Measurements from ENCODE around the gene NONO.
"Not testable (repeated sequence)": the region's sequence is repeated elsewhere in the genome, so short reads cannot be mapped to it uniquely, and the experiment has no call there.

Gene NONO

GRCh38 chrX:71283403-71284143 is at the start of gene NONO:
NONO (plus strand) TSS chrX:71283635; CDS start chrX:71290638, 7,003 bp downstream.
- peak; percentile 97 for DNase-seq

GRCh38 chrX:71235482-71235881 is 48.0 kb upstream of the NONO start:
- no peak for DNase-seq

- DNase-seq = no peak
Measured at GRCh38 chrX:71236836-71237235, 46.6 kb upstream of the NONO start.

- DNase-seq = no peak
Measured at GRCh38 chrX:71239781-71240180, 43.7 kb upstream of the NONO start.

GRCh38 chrX:71241301-71241700 is 42.1 kb upstream of the NONO start:
- no peak for DNase-seq

- DNase-seq = no peak
Measured at GRCh38 chrX:71244359-71245128, 38.9 kb upstream of the NONO start.

GRCh38 chrX:71245159-71245558 is 38.3 kb upstream of the NONO start:
- DNase-seq = no peak

- DNase-seq = no peak
Measured at GRCh38 chrX:71250841-71251240, 32.6 kb upstream of the NONO start.

GRCh38 chrX:71251466-71251973 is 31.9 kb upstream of the NONO start:
- DNase-seq = no peak

GRCh38 chrX:71252221-71252620 is 31.2 kb upstream of the NONO start:
- DNase-seq = no peak

- DNase-seq = no peak
Measured at GRCh38 chrX:71253253-71254091, 30.0 kb upstream of the NONO start.

GRCh38 chrX:71254092-71254963 is 29.1 kb upstream of the NONO start, which contains the start of gene ZMYM3:
ZMYM3 (minus strand) TSS chrX:71254140; CDS start chrX:71253255, 885 bp downstream.
- peak; percentile 82 for DNase-seq

GRCh38 chrX:71256051-71256450 is 27.4 kb upstream of the NONO start:
- DNase-seq = no peak

GRCh38 chrX:71256856-71257255 is 26.6 kb upstream of the NONO start:
- no peak for DNase-seq

GRCh38 chrX:71268624-71269023 is 14.8 kb upstream of the NONO start:
- DNase-seq = not testable (repeated sequence)

GRCh38 chrX:71269801-71270395 is 13.5 kb upstream of the NONO start:
- DNase-seq = no peak

GRCh38 chrX:71272313-71272712 is 11.1 kb upstream of the NONO start:
- not testable (repeated sequence) for DNase-seq

- DNase-seq = not testable (repeated sequence)
Measured at GRCh38 chrX:71281300-71281699, 2.1 kb upstream of the NONO start.

- DNase-seq = no peak
Measured at GRCh38 chrX:71282514-71283402, 677 bp upstream of the NONO start.

GRCh38 chrX:71285929-71286328 is 2.5 kb downstream of the NONO start:
- no peak for DNase-seq

Data from NCI-H1694 (cell line).